Osteoblast (primary cell): ENCODE results near the gene COLEC11. TPM values are rescaled to one million over a fixed set of nuclear protein-coding genes. Genes with fewer than 3 reads are reported as not detected.

Experiments used
- DNase-seq: peaks from one replicate; pipeline ENCODE4 v3.0.0; 2011; ENCODE audit warnings: low spot score, mixed read lengths; ENCODE audit not compliant: insufficient read length; ENCODE audit errors: missing footprints
- H2AFZ ChIP-seq: 2 replicates; pipeline ENCODE4 v1.6.0; 2011; ENCODE audit warnings: mild to moderate bottlenecking, low read length
- H3K27ac ChIP-seq: 2 replicates; pipeline ENCODE4 v1.5.1; 2011; ENCODE audit warnings: mild to moderate bottlenecking, low read depth, low read length, moderate library complexity
- H3K27me3 ChIP-seq: 2 replicates; pipeline ENCODE4 v1.6.0; 2012; ENCODE audit warnings: mild to moderate bottlenecking, control low read depth, inconsistent platforms, low read length, moderate library complexity; ENCODE audit not compliant: insufficient read depth
- H3K36me3 ChIP-seq: 2 replicates; pipeline ENCODE4 v1.5.1; 2011; ENCODE audit warnings: mild to moderate bottlenecking, low read length, control low read depth, moderate library complexity; ENCODE audit not compliant: insufficient read depth
- H3K4me1 ChIP-seq: 2 replicates; pipeline ENCODE4 v1.5.1; 2011; ENCODE audit warnings: mild to moderate bottlenecking, low read length, control low read depth, moderate library complexity; ENCODE audit not compliant: insufficient read depth
- H3K4me2 ChIP-seq: 2 replicates; pipeline ENCODE4 v1.6.0; 2011; ENCODE audit warnings: mild to moderate bottlenecking, low read length; ENCODE audit not compliant: insufficient read depth
- H3K4me3 ChIP-seq: fragments of 200-600 bp; sonication (generic); 3 replicates; pipeline ENCODE4 v1.5.1; 2012; ENCODE audit warnings: mild to moderate bottlenecking, low read length, inconsistent platforms; ENCODE audit not compliant: insufficient read depth
- H3K79me2 ChIP-seq: 2 replicates; pipeline ENCODE4 v1.6.0; 2012; ENCODE audit warnings: mild to moderate bottlenecking, low read length, control low read depth, inconsistent platforms; ENCODE audit not compliant: insufficient read depth
- H3K9me3 ChIP-seq: 2 replicates; pipeline ENCODE4 v1.5.1; 2011; ENCODE audit warnings: low read depth, low read length, control low read depth
- H4K20me1 ChIP-seq: 2 replicates; pipeline ENCODE4 v1.6.0; 2012; ENCODE audit warnings: mild to moderate bottlenecking, low read length, control low read depth; ENCODE audit not compliant: insufficient read depth
- CTCF ChIP-seq: IDR thresholded peaks from 2 replicates; pipeline ENCODE4 v1.5.1; 2011; ENCODE audit warnings: mild to moderate bottlenecking, low read depth, low read length, moderate library complexity; ENCODE audit errors: extremely low read depth
- total RNA-seq: library from RNA; depleted of rRNA; stranded (reverse); fragments of >200 nt; gene quantifications from 2 replicates; pipeline ENCODE4 v1.2.3, GENCODE V29; 2012

COLEC11 gene
- total RNA-seq, 1 donor, result 0.36 TPM

GRCh38 chr2:3602553-3603339, 7.8 kb downstream of the COLEC11 start:
- Histone ChIP-seq H3K27ac (no peak overlapping the region), H3K9me3 (no peaks in the 10 kb centered on the region), H3K79me2 (no peaks in the 10 kb centered on the region), H3K4me2 (no peak overlapping the region), H3K27me3 (no peaks in the 10 kb centered on the region), H4K20me1 (no peaks in the 10 kb centered on the region), H3K4me1 (no peaks in the 10 kb centered on the region), H3K4me3 (no peak overlapping the region), H3K36me3 (no peaks in the 10 kb centered on the region), H2AFZ (no peak overlapping the region)
- no peak for TF ChIP-seq CTCF
- no peak for DNase-seq

GRCh38 chr2:3603536-3604206, 8.8 kb downstream of the COLEC11 start:
- no peak overlapping the region for H2AFZ ChIP-seq
- no peaks in the 10 kb centered on the region for H3K9me3 ChIP-seq
- H3K27ac ChIP-seq, result no peak overlapping the region
- H3K4me2 ChIP-seq, result no peak overlapping the region
- TF ChIP-seq CTCF, result no peak
- H3K4me3 ChIP-seq, result no peak overlapping the region
- H3K27me3 ChIP-seq, result no peaks in the 10 kb centered on the region
- H3K36me3 ChIP-seq, result no peaks in the 10 kb centered on the region
- H3K79me2 ChIP-seq, result no peaks in the 10 kb centered on the region
- no peaks in the 10 kb centered on the region for H4K20me1 ChIP-seq
- H3K4me1 ChIP-seq, result no peaks in the 10 kb centered on the region
- DNase-seq, result no peak

GRCh38 chr2:3604207-3604877, 9.4 kb downstream of the COLEC11 start:
- H3K36me3 ChIP-seq, result no peaks in the 10 kb centered on the region
- no peak overlapping the region for H2AFZ ChIP-seq
- H3K4me2 ChIP-seq, result no peak overlapping the region
- no peaks in the 10 kb centered on the region for H4K20me1 ChIP-seq
- no peak for TF ChIP-seq CTCF
- H3K79me2 ChIP-seq, result no peaks in the 10 kb centered on the region
- DNase-seq, result no peak
- H3K27ac ChIP-seq, result no peak overlapping the region
- no peaks in the 10 kb centered on the region for H3K27me3 ChIP-seq
- no peaks in the 10 kb centered on the region for H3K4me1 ChIP-seq
- no peak overlapping the region for H3K4me3 ChIP-seq
- H3K9me3 ChIP-seq, result no peaks in the 10 kb centered on the region
